Astrocyte (in vitro differentiated cells and primary cell): ENCODE measurements around the gene MAP3K10.

Experiments used
- CTCF ChIP-seq: IDR thresholded peaks from 2 replicates; pipeline ENCODE4 v1.5.1; 2011; ENCODE audit warnings: low read depth, mild to moderate bottlenecking, inconsistent platforms, low read length, moderate library complexity; ENCODE audit not compliant: insufficient read depth
- EZH2 ChIP-seq: IDR thresholded peaks from 2 replicates; pipeline ENCODE4 v1.6.1; 2012; ENCODE audit warnings: mild to moderate bottlenecking, low read length, inconsistent platforms; ENCODE audit not compliant: insufficient read depth

DNA sequence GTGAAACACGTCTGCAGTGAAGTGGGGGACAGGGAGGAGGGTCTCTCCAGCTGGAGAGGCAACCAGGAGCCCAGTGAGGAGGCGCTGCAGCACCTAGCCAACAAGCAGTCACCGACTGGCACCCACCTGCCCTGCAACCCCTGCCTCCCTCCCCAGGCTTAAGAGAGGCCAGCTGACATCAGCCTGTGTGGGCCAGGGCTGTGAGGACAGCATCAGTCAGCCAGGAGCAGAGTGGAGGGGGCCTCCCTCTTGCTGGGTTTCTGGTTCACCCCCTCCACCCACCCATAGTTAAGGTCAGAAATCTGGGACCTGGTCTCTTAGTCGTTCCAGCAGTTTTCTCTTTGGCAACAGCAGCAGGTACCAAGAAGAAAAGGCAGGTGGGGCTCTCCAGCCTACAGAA lies 60.8 kb downstream of the MAP3K10 start:
- TF ChIP-seq CTCF: no peak
- no peak for TF ChIP-seq EZH2
